Measurements from ENCODE around the gene BATF2.
A peak's percentile ranks its signal among the peaks of the same experiment; 100 is the strongest.

Gene BATF2

GRCh38 chr11:65021509-65021908, 24.7 kb upstream of the BATF2 start:
- Histone ChIP-seq H3K27ac (replicated peaks) (no peak overlapping the region), H3K27me3 (ENCODE audit: insufficient read depth, poor library complexity, severe bottlenecking) (no peaks in the 10 kb centered on the region), H3K4me3 (replicated peaks; ENCODE audit: insufficient read depth, low read length) (no peak overlapping the region)
- no peak for TF ChIP-seq POLR2AphosphoS5 (IDR thresholded peaks at IDR 0.05; ENCODE audit: low read depth)
- DNase-seq (ENCODE audit: low read depth in 1 of 2, low spot score in 1 of 2), result no peak

GRCh38 chr11:65021003-65021402, 24.2 kb upstream of the BATF2 start:
- Histone ChIP-seq H3K27me3 (ENCODE audit: insufficient read depth, poor library complexity, severe bottlenecking) (no peaks in the 10 kb centered on the region), H3K27ac (replicated peaks) (no peak overlapping the region), H3K4me3 (replicated peaks; ENCODE audit: insufficient read depth, low read length) (no peak overlapping the region)
- TF ChIP-seq POLR2AphosphoS5 (IDR thresholded peaks at IDR 0.05; ENCODE audit: low read depth) (no peak), GABPA (IDR thresholded peaks at IDR 0.05; ENCODE audit: low read depth) (no peak), SPI1 (IDR thresholded peaks at IDR 0.05; ENCODE audit: borderline replicate concordance, low read depth) (no peak)
- TF ChIP-seq, protein P1, sequence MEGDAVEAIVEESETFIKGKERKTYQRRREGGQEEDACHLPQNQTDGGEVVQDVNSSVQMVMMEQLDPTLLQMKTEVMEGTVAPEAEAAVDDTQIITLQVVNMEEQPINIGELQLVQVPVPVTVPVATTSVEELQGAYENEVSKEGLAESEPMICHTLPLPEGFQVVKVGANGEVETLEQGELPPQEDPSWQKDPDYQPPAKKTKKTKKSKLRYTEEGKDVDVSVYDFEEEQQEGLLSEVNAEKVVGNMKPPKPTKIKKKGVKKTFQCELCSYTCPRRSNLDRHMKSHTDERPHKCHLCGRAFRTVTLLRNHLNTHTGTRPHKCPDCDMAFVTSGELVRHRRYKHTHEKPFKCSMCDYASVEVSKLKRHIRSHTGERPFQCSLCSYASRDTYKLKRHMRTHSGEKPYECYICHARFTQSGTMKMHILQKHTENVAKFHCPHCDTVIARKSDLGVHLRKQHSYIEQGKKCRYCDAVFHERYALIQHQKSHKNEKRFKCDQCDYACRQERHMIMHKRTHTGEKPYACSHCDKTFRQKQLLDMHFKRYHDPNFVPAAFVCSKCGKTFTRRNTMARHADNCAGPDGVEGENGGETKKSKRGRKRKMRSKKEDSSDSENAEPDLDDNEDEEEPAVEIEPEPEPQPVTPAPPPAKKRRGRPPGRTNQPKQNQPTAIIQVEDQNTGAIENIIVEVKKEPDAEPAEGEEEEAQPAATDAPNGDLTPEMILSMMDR (IDR thresholded peaks at IDR 0.05; ENCODE audit: insufficient read depth, low read length), result no peak
- TF ChIP-seq, protein P2, sequence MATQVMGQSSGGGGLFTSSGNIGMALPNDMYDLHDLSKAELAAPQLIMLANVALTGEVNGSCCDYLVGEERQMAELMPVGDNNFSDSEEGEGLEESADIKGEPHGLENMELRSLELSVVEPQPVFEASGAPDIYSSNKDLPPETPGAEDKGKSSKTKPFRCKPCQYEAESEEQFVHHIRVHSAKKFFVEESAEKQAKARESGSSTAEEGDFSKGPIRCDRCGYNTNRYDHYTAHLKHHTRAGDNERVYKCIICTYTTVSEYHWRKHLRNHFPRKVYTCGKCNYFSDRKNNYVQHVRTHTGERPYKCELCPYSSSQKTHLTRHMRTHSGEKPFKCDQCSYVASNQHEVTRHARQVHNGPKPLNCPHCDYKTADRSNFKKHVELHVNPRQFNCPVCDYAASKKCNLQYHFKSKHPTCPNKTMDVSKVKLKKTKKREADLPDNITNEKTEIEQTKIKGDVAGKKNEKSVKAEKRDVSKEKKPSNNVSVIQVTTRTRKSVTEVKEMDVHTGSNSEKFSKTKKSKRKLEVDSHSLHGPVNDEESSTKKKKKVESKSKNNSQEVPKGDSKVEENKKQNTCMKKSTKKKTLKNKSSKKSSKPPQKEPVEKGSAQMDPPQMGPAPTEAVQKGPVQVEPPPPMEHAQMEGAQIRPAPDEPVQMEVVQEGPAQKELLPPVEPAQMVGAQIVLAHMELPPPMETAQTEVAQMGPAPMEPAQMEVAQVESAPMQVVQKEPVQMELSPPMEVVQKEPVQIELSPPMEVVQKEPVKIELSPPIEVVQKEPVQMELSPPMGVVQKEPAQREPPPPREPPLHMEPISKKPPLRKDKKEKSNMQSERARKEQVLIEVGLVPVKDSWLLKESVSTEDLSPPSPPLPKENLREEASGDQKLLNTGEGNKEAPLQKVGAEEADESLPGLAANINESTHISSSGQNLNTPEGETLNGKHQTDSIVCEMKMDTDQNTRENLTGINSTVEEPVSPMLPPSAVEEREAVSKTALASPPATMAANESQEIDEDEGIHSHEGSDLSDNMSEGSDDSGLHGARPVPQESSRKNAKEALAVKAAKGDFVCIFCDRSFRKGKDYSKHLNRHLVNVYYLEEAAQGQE (IDR thresholded peaks at IDR 0.05; ENCODE audit: insufficient replicate concordance, low read depth), result no peak
- DNase-seq (ENCODE audit: low read depth in 1 of 2, low spot score in 1 of 2), result no peak

DNA sequence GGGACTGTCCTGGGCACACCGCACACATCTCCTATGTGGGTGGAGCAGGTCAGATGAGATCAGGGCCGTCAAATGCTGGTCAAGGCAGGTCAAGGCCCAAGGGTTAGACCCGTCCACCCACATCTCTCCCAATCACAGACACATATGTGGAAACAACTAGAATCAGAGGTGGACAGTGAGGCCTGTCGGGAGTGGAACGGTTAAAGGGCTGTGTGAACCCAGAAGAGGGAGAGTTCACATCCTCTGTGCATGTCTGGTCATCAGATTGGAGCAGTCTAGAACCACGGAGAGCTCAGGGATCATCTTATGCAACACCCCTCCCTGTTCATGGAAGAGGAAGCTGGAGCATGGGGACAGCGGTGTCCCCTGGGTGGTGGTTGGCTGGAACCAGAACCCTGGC, 23.1 kb upstream of the BATF2 start:
- H3K4me3 ChIP-seq (replicated peaks; ENCODE audit: insufficient read depth, low read length), result no peak overlapping the region
- no peak overlapping the region for H3K27ac ChIP-seq (replicated peaks)
- H3K27me3 ChIP-seq (ENCODE audit: insufficient read depth, poor library complexity, severe bottlenecking), result no peaks in the 10 kb centered on the region
- peak in 1 of 2 experiments; percentile 44 for DNase-seq (ENCODE audit: low read depth in 1 of 2, low spot score in 1 of 2)
- TF ChIP-seq POLR2AphosphoS5 (IDR thresholded peaks at IDR 0.05; ENCODE audit: low read depth) (no peak), SPI1 (IDR thresholded peaks at IDR 0.05; ENCODE audit: borderline replicate concordance, low read depth) (no peak), GABPA (IDR thresholded peaks at IDR 0.05; ENCODE audit: low read depth) (no peak)
- TF ChIP-seq, protein P1 (IDR thresholded peaks at IDR 0.05; ENCODE audit: insufficient read depth, low read length), result no peak
- TF ChIP-seq, protein P2 (IDR thresholded peaks at IDR 0.05; ENCODE audit: insufficient replicate concordance, low read depth), result no peak

DNA sequence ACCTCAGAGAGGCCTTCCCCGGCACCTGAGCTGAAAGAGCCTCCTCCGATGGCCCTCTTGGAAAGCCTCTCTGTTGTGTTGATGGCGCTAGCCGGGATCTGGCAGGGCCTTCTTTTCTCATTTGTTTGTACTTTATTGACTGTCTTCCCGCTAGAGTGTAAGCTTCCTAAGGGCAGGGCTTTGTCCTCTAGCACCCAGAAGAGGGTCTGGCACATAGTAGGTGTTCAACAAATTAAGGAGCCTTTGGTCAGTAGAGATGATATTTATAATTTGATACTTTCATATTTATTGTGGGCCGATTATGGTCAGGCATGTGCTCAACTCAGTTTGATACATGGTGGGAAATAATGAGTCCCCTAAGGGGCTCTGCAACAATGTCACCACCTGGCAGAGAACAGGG, 21.2 kb upstream of the BATF2 start:
- Histone ChIP-seq H3K27ac (replicated peaks) (no peak overlapping the region), H3K27me3 (ENCODE audit: insufficient read depth, poor library complexity, severe bottlenecking) (no peaks in the 10 kb centered on the region), H3K4me3 (replicated peaks; ENCODE audit: insufficient read depth, low read length) (no peak overlapping the region)
- TF ChIP-seq GABPA (IDR thresholded peaks at IDR 0.05; ENCODE audit: low read depth), result no peak
- TF ChIP-seq, protein P2 (IDR thresholded peaks at IDR 0.05; ENCODE audit: insufficient replicate concordance, low read depth), result no peak
- TF ChIP-seq, protein P1 (IDR thresholded peaks at IDR 0.05; ENCODE audit: insufficient read depth, low read length), result no peak
- no peak for TF ChIP-seq SPI1 (IDR thresholded peaks at IDR 0.05; ENCODE audit: borderline replicate concordance, low read depth)
- no peak for TF ChIP-seq POLR2AphosphoS5 (IDR thresholded peaks at IDR 0.05; ENCODE audit: low read depth)
- DNase-seq (ENCODE audit: low read depth in 1 of 2, low spot score in 1 of 2), result no peak
